Measurements from ENCODE around the gene POLR3B. TPM values are rescaled to one million over a fixed set of nuclear protein-coding genes. Genes with fewer than 3 reads are reported as not detected.

The POLR3B gene
- total RNA-seq, 1 donor from 2014 or later: 9.6 TPM

DNA sequence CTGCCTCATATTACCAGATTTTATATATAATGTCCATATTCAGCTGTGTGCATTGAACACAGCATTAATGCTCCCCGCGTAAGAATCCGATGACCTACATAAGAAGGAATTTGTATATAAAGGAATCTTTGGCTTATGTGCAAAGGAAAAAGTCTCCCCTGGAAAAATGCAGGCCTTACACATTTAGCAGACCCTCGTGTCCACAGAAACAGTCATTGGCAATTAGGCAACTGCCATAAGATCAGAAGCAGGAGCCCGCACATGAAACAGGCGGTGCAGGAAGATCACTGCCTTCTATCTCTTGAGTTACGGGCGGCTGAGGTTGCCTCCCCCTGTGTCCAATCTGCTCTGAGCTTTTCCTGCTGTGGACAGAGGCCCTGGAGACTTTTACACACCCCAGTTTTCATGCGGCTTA is 162.1 kb downstream of the POLR3B start:
- TF ChIP-seq, protein P1, sequence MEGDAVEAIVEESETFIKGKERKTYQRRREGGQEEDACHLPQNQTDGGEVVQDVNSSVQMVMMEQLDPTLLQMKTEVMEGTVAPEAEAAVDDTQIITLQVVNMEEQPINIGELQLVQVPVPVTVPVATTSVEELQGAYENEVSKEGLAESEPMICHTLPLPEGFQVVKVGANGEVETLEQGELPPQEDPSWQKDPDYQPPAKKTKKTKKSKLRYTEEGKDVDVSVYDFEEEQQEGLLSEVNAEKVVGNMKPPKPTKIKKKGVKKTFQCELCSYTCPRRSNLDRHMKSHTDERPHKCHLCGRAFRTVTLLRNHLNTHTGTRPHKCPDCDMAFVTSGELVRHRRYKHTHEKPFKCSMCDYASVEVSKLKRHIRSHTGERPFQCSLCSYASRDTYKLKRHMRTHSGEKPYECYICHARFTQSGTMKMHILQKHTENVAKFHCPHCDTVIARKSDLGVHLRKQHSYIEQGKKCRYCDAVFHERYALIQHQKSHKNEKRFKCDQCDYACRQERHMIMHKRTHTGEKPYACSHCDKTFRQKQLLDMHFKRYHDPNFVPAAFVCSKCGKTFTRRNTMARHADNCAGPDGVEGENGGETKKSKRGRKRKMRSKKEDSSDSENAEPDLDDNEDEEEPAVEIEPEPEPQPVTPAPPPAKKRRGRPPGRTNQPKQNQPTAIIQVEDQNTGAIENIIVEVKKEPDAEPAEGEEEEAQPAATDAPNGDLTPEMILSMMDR (IDR thresholded peaks at IDR 0.05): no peak
- no peak overlapping the region for H3K4me3 ChIP-seq
- ATAC-seq: no peak
- no peaks in the 10 kb centered on the region for H3K27me3 ChIP-seq (ENCODE audit: low read depth)
- H3K27ac ChIP-seq: no peak overlapping the region
- H3K9me3 ChIP-seq: no peaks in the 10 kb centered on the region
- H3K36me3 ChIP-seq: no peaks in the 10 kb centered on the region
- intact Hi-C loops (cut with DNase I): no loop called here
- no peaks in the 10 kb centered on the region for H3K4me1 ChIP-seq
- no peak for DNase-seq

DNA sequence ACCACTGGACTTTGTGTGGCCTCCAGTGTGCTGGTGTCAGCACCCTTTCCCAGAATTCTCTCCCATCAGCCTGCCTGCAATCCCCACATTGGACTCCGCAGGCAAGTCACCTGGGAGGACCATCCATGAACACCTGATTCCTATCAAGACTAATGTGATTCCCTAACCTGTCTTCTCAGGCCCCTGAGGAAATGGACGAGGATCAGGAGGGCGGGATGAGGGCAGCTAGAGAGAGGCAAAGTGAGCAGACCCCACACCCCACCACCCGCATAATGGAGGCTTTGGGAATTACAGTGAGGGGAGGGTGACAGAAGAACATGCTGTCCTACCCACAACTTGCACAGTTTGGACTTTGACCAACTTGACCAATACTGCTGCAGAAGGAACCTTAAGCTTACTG is 164.4 kb downstream of the POLR3B start:
- ATAC-seq (no peak), DNase-seq (no peak)
- no peaks in the 10 kb centered on the region for H3K9me3 ChIP-seq
- no peak overlapping the region for H3K27ac ChIP-seq
- H3K4me3 ChIP-seq: no peak overlapping the region
- no peaks in the 10 kb centered on the region for H3K36me3 ChIP-seq
- TF ChIP-seq, protein P1 (IDR thresholded peaks at IDR 0.05): no peak
- intact Hi-C loops (cut with DNase I): no loop called here
- no peaks in the 10 kb centered on the region for H3K27me3 ChIP-seq (ENCODE audit: low read depth)
- no peaks in the 10 kb centered on the region for H3K4me1 ChIP-seq

DNA sequence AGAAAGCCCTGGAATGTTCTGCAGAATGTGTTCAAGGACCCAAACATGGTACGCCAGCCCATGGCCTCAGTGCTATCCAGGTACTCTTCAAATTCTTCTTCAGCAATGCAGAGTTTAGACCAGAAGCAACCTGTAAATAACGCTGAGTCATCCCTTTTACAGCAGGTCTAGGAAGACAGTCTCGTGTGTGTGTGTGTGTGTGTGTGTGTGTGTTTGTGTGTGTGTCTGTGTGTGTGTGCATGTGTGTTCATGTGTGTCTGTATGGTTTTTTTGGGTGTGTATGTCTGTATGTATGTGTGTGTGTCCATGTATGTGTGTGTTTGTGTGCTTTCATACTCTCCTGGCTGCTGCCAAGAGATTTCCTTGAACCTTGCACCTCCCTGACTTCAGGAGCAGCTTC is 165.2 kb downstream of the POLR3B start:
- no peak overlapping the region for H3K4me3 ChIP-seq
- intact Hi-C loops (cut with DNase I): no loop called here
- H3K4me1 ChIP-seq: no peaks in the 10 kb centered on the region
- no peaks in the 10 kb centered on the region for H3K36me3 ChIP-seq
- no peaks in the 10 kb centered on the region for H3K9me3 ChIP-seq
- H3K27ac ChIP-seq: no peak overlapping the region
- DNase-seq (no peak), ATAC-seq (peak; percentile 28 to 62)
- TF ChIP-seq, protein P1 (IDR thresholded peaks at IDR 0.05): no peak
- no peaks in the 10 kb centered on the region for H3K27me3 ChIP-seq (ENCODE audit: low read depth)

DNA sequence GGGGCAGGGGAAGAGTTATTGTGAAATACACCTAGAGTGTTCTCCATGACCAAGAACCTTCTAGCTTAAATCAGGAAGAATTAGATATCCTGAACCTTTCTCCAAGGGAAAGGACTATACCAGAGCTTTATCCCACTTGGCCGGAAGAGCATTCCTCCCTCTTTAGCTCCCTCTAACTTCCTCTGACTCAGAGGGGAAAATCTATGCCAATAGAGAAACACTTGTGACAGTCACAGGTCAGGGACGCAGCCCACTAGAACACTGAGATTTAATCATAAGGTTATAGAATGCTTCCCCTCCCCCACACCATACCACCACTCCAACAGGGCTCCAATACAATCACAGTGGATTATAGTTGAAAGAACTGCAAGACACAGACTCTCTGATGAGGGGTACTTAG is 169.8 kb downstream of the POLR3B start:
- intact Hi-C loops (cut with DNase I): no loop called here
- Histone ChIP-seq H3K27me3 (ENCODE audit: low read depth) (no peaks in the 10 kb centered on the region), H3K36me3 (no peaks in the 10 kb centered on the region), H3K9me3 (no peaks in the 10 kb centered on the region), H3K4me1 (no peaks in the 10 kb centered on the region), H3K4me3 (no peak overlapping the region), H3K27ac (no peak overlapping the region)
- TF ChIP-seq, protein P1 (IDR thresholded peaks at IDR 0.05): no peak
- ATAC-seq (no peak), DNase-seq (no peak)

DNA sequence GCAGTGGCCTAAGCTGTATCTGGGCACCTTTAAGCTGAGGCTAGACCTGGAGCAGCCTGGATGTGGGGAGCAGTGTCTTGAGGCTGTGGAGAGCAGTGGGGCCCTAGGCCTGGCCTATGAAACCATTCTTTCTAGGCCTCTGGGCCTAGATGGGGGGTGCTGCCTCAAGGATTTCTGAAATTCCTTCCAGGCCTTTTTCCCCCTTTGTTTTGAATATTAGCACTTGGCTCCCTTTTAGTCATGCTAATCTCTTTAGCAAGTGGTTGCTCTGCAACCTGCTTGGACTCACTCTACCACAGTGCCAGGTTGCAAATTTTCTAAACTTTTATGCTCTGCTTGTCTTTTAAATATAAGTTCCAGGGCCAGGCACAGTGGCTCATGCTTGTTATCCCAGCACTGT is 183.7 kb downstream of the POLR3B start:
- Histone ChIP-seq H3K9me3 (peaks cover 5% of the 10 kb centered on the region), H3K27ac (no peak overlapping the region), H3K4me3 (no peak overlapping the region), H3K27me3 (ENCODE audit: low read depth) (no peaks in the 10 kb centered on the region), H3K4me1 (no peaks in the 10 kb centered on the region), H3K36me3 (no peaks in the 10 kb centered on the region)
- DNase-seq (no peak), ATAC-seq (no peak)
- intact Hi-C loops (cut with DNase I): no loop called here
- TF ChIP-seq, protein P1 (IDR thresholded peaks at IDR 0.05): no peak

DNA sequence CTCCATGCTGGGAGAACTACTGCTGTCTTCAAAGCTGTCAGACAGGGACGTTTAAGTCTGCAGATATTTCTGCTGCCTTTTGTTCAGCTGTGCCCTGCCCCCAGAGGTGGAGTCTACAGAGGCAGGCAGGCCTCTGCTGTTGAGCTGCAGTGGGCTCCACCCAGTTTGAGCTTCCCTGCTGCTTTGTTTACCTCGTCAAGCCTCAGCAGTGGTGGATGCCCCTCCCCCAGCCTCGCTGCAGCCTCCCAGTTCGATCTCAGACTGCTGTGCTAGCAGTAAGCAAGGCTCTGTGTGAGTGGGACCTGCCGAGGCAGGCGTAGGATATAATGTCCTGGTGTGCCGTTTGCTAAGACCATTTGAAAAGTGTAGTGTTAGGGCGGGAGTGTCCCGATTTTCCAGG is 193.9 kb downstream of the POLR3B start:
- ATAC-seq (no peak), DNase-seq (no peak)
- H3K9me3 ChIP-seq: no peaks in the 10 kb centered on the region
- intact Hi-C loops (cut with DNase I): no loop called here
- H3K36me3 ChIP-seq: no peaks in the 10 kb centered on the region
- TF ChIP-seq, protein P1 (IDR thresholded peaks at IDR 0.05): no peak
- no peak overlapping the region for H3K27ac ChIP-seq
- no peaks in the 10 kb centered on the region for H3K27me3 ChIP-seq (ENCODE audit: low read depth)
- no peak overlapping the region for H3K4me3 ChIP-seq
- no peaks in the 10 kb centered on the region for H3K4me1 ChIP-seq

All from lower lobe of right lung (tissue), 2 donors.